ENCODE data around the gene SLC22A6. TPM values are rescaled to one million over a fixed set of nuclear protein-coding genes. Genes with fewer than 3 reads are reported as not detected.

SLC22A6 gene
- polyA plus RNA-seq, 2 of the 4 experiments (the other 2 are of a cell fraction): not detected

- POLR2A ChIA-PET: no interaction called here
Measured at GRCh38 chr11:62934496-62934785, 50.3 kb downstream of the SLC22A6 start.

GRCh38 chr11:62933750-62934495 is 50.8 kb downstream of the SLC22A6 start:
- 80% methylated on average over 5 of the region's 5 CpGs for WGBS (ENCODE audit: missing lambda C conversion rate)

More at GRCh38 chr11:62934496-62934785, 50.3 kb downstream of the SLC22A6 start:
- no peak for ATAC-seq
- no peak overlapping the region for H3K4me2 ChIP-seq
- peaks cover 9% of the 10 kb centered on the region; the same call in 1 of the 3 replicates for H3K4me1 ChIP-seq
- no peak overlapping the region for H3K27ac ChIP-seq
- CTCF ChIA-PET: interaction anchor here (1.1 kb wide), 1 partner anchor 28 kb away, joined by 4 read pairs; no protein-coding TSS in a partner anchor
- WGBS (ENCODE audit: missing lambda C conversion rate): 3% methylated on average over 1 of the region's 1 CpG
- DNase-seq (ENCODE audit: low read depth in 1 of 2, low spot score in 1 of 2): no peak
- H3K4me3 ChIP-seq: no peak overlapping the region
- FAIRE-seq: no peak
- no peak for TF ChIP-seq E2F6 (IDR thresholded peaks at IDR 0.05; ENCODE audit: borderline replicate concordance, low read depth)
- TF ChIP-seq ZNF302 (CRISPR knock-in tag; IDR thresholded peaks at IDR 0.05): no peak
- no peak for TF ChIP-seq CHD2 (IDR thresholded peaks at IDR 0.05; ENCODE audit: low read length, partially characterized antibody)
- no peak for TF ChIP-seq RARB (CRISPR knock-in tag; IDR thresholded peaks at IDR 0.05)
- TF ChIP-seq MAFK (IDR thresholded peaks at IDR 0.05; ENCODE audit: partially characterized antibody): no peak
- no peak for TF ChIP-seq JUN (IDR thresholded peaks at IDR 0.05)
- no peak for TF ChIP-seq ZFP36 (IDR thresholded peaks at IDR 0.05; ENCODE audit: borderline replicate concordance, partially characterized antibody)
- TF ChIP-seq RNF2 (IDR thresholded peaks at IDR 0.05; ENCODE audit: borderline replicate concordance, low read depth): no peak
- TF ChIP-seq RCOR1 (IDR thresholded peaks at IDR 0.05; ENCODE audit: low read depth, low read length): no peak
- TF ChIP-seq NPAS2 (CRISPR knock-in tag; IDR thresholded peaks at IDR 0.05; ENCODE audit: borderline replicate concordance): no peak
- TF ChIP-seq TFCP2L1 (CRISPR knock-in tag; IDR thresholded peaks at IDR 0.05): no peak
- no peak for TF ChIP-seq ZC3H11A (IDR thresholded peaks at IDR 0.05)
- no peak for TF ChIP-seq GATA3 (IDR thresholded peaks at IDR 0.05; ENCODE audit: borderline replicate concordance)
- no peaks in the 10 kb centered on the region for H3K9me3 ChIP-seq

GRCh38 chr11:62933285-62933684 is 51.5 kb downstream of the SLC22A6 start:
- WGBS (ENCODE audit: missing lambda C conversion rate): 75% methylated on average over 12 of the region's 13 CpGs
- no peak for FAIRE-seq
- no peak overlapping the region for H3K4me2 ChIP-seq

More at GRCh38 chr11:62933750-62934495, 50.8 kb downstream of the SLC22A6 start:
- POLR2A ChIA-PET: no interaction called here
- no peak overlapping the region for H3K4me3 ChIP-seq
- CTCF ChIA-PET: interaction anchor here (1.1 kb wide), 1 partner anchor 28 kb away, joined by 4 read pairs; no protein-coding TSS in a partner anchor
- ATAC-seq (no peak), FAIRE-seq (no peak), DNase-seq (ENCODE audit: low read depth in 1 of 2, low spot score in 1 of 2) (no peak)
- no peak for TF ChIP-seq POLR2AphosphoS2 (conservative IDR thresholded peaks at IDR 0.05; ENCODE audit: low read length)
- H3K4me1 ChIP-seq: peaks cover 9% of the 10 kb centered on the region; the same call in 1 of the 3 replicates
- H3K27ac ChIP-seq: no peak overlapping the region
- no peaks in the 10 kb centered on the region for H3K9me3 ChIP-seq
- no peak overlapping the region for H3K4me2 ChIP-seq

More at GRCh38 chr11:62933285-62933684, 51.5 kb downstream of the SLC22A6 start:
- DNase-seq (ENCODE audit: low read depth in 1 of 2, low spot score in 1 of 2) (no peak), ATAC-seq (no peak)
- Histone ChIP-seq H3K9me3 (no peaks in the 10 kb centered on the region), H3K4me3 (no peak overlapping the region), H3K4me1 (peaks cover 9% of the 10 kb centered on the region; the same call in 1 of the 3 replicates), H3K27ac (no peak overlapping the region)
- ChIA-PET CTCF (interaction anchor here (1.1 kb wide), 1 partner anchor 27 kb away, joined by 4 read pairs; no protein-coding TSS in a partner anchor), POLR2A (interaction anchor here (0.6 kb wide), 1 partner anchor 9 kb away, joined by 6 read pairs; no protein-coding TSS in a partner anchor)
- no peak for TF ChIP-seq REST (IDR thresholded peaks at IDR 0.05)

All from A549 (cell line).